Stimulated activated effector memory CD8-positive, alpha-beta T cell treated with anti-CD3 and anti-CD28 coated beads, Interleukin-12 subunit alpha, Interleukin-12 subunit beta, amount 100 ng/mL, for 72 hours (primary cell): ENCODE data around the gene LRTM2.

Source experiments
- ATAC-seq: fragments of 150-1000 bp; cut with Tn5 transposase; 2 replicates; pipeline ENCODE4 v1.10.0; 2021
- DNase-seq, 2 donors: peaks; one replicate each; pipeline ENCODE4 v3.0.0; 2021 to 2022; ENCODE audit warnings: low spot score in 2 of 2
- H3K27ac Mint-ChIP-seq: one replicate; pipeline ENCODE4 v1.8.0; 2022; ENCODE audit warnings: mild to moderate bottlenecking, mixed read lengths
- H3K36me3 Mint-ChIP-seq: one replicate; pipeline ENCODE4 v1.8.0; 2022; ENCODE audit warnings: mild to moderate bottlenecking, mixed read lengths
- H3K4me1 Mint-ChIP-seq: one replicate; pipeline ENCODE4 v1.8.0; 2022; ENCODE audit warnings: mixed read lengths
- H3K4me3 Mint-ChIP-seq: one replicate; pipeline ENCODE4 v1.8.0; 2022; ENCODE audit warnings: mild to moderate bottlenecking, mixed read lengths
- H3K9me3 Mint-ChIP-seq: one replicate; pipeline ENCODE4 v1.8.0; 2022; ENCODE audit warnings: mixed read lengths

Gene LRTM2

GRCh38 chr12:1882405-1882804 lies 62.0 kb downstream of the LRTM2 start:
- H3K4me3 Mint-ChIP-seq: no peak overlapping the region
- DNase-seq (peak in 1 of 2 donors; percentile 28), ATAC-seq (no peak)
- no peaks in the 10 kb centered on the region for H3K4me1 Mint-ChIP-seq
- H3K27ac Mint-ChIP-seq: no peak overlapping the region
- no peaks in the 10 kb centered on the region for H3K9me3 Mint-ChIP-seq
- no peaks in the 10 kb centered on the region for H3K36me3 Mint-ChIP-seq

GRCh38 chr12:1882850-1883470 lies 62.6 kb downstream of the LRTM2 start:
- Mint-ChIP-seq H3K4me1 (no peaks in the 10 kb centered on the region), H3K27ac (peak overlapping the region; percentile 42), H3K4me3 (no peak overlapping the region), H3K36me3 (no peaks in the 10 kb centered on the region), H3K9me3 (no peaks in the 10 kb centered on the region)
- ATAC-seq (no peak), DNase-seq (peak in 1 of 2 donors; percentile 35)

- Mint-ChIP-seq H3K9me3 (peaks cover 3% of the 10 kb centered on the region), H3K4me3 (no peak overlapping the region), H3K27ac (peak overlapping the region; percentile 42), H3K4me1 (no peaks in the 10 kb centered on the region), H3K36me3 (no peaks in the 10 kb centered on the region)
- ATAC-seq: no peak
- peak in 1 of 2 donors; percentile 28 for DNase-seq
These were observed 63.1 kb downstream of the LRTM2 start for GRCh38 chr12:1883513-1883912.

- Mint-ChIP-seq H3K4me3 (no peak overlapping the region), H3K4me1 (no peaks in the 10 kb centered on the region), H3K9me3 (peaks cover 4% of the 10 kb centered on the region), H3K36me3 (no peaks in the 10 kb centered on the region), H3K27ac (no peak overlapping the region)
- ATAC-seq: no peak
- DNase-seq: no peak
These were observed 64.3 kb downstream of the LRTM2 start for GRCh38 chr12:1884651-1885050.

GRCh38 chr12:1885082-1885596 lies 64.8 kb downstream of the LRTM2 start:
- no peaks in the 10 kb centered on the region for H3K4me1 Mint-ChIP-seq
- no peak for DNase-seq
- no peak for ATAC-seq
- H3K36me3 Mint-ChIP-seq: no peaks in the 10 kb centered on the region
- peaks cover 4% of the 10 kb centered on the region for H3K9me3 Mint-ChIP-seq
- no peak overlapping the region for H3K4me3 Mint-ChIP-seq
- H3K27ac Mint-ChIP-seq: no peak overlapping the region

- H3K4me1 Mint-ChIP-seq: no peaks in the 10 kb centered on the region
These were observed 65.4 kb downstream of the LRTM2 start for GRCh38 chr12:1885599-1886245.

More at GRCh38 chr12:1885599-1886245, 65.4 kb downstream of the LRTM2 start:
- peaks cover 4% of the 10 kb centered on the region for H3K9me3 Mint-ChIP-seq
- H3K36me3 Mint-ChIP-seq: no peaks in the 10 kb centered on the region
- ATAC-seq (no peak), DNase-seq (peak in 1 of 2 donors; percentile 17)
- no peak overlapping the region for H3K27ac Mint-ChIP-seq
- H3K4me3 Mint-ChIP-seq: no peak overlapping the region
